Mucosa of rectum (tissue), 2 donors: ENCODE data around the gene ZNF335.

Experiments used
- H3K27ac ChIP-seq, 2 donors: one replicate each; pipeline ENCODE4 v1.7.0; 2013; ENCODE audit warnings: inconsistent platforms in 2 of 2, low read depth in 2 of 2, low read length in 2 of 2
- H3K27me3 ChIP-seq, 2 donors: one replicate each; pipeline ENCODE4 v1.7.0; 2013; ENCODE audit warnings: low read length in 2 of 2; ENCODE audit not compliant: control insufficient read depth in 2 of 2, insufficient read depth in 2 of 2
- H3K36me3 ChIP-seq, 2 donors: one replicate each; pipeline ENCODE4 v1.7.0; 2013; ENCODE audit warnings: low read length in 2 of 2; ENCODE audit not compliant: control insufficient read depth in 2 of 2, insufficient read depth in 2 of 2
- H3K4me1 ChIP-seq, 2 donors: one replicate each; pipeline ENCODE4 v1.7.0; 2013; ENCODE audit warnings: low read length in 2 of 2, mild to moderate bottlenecking in 1 of 2; ENCODE audit not compliant: control insufficient read depth in 2 of 2, insufficient read depth in 2 of 2
- H3K4me3 ChIP-seq, 2 donors: one replicate each; pipeline ENCODE4 v1.7.0; 2013; ENCODE audit warnings: low read length in 2 of 2
- H3K9ac ChIP-seq, 2 donors: one replicate each; pipeline ENCODE4 v1.7.0; 2013; ENCODE audit warnings: low read length in 2 of 2, low read depth in 1 of 2, mild to moderate bottlenecking in 1 of 2
- H3K9me3 ChIP-seq, 2 donors: one replicate each; pipeline ENCODE4 v1.7.0; 2013; ENCODE audit warnings: low read length in 2 of 2; ENCODE audit not compliant: control insufficient read depth in 2 of 2
- donor health status: healthy.
- donor health status: Normal muscosa, but diverticular disease.

Gene ZNF335

DNA sequence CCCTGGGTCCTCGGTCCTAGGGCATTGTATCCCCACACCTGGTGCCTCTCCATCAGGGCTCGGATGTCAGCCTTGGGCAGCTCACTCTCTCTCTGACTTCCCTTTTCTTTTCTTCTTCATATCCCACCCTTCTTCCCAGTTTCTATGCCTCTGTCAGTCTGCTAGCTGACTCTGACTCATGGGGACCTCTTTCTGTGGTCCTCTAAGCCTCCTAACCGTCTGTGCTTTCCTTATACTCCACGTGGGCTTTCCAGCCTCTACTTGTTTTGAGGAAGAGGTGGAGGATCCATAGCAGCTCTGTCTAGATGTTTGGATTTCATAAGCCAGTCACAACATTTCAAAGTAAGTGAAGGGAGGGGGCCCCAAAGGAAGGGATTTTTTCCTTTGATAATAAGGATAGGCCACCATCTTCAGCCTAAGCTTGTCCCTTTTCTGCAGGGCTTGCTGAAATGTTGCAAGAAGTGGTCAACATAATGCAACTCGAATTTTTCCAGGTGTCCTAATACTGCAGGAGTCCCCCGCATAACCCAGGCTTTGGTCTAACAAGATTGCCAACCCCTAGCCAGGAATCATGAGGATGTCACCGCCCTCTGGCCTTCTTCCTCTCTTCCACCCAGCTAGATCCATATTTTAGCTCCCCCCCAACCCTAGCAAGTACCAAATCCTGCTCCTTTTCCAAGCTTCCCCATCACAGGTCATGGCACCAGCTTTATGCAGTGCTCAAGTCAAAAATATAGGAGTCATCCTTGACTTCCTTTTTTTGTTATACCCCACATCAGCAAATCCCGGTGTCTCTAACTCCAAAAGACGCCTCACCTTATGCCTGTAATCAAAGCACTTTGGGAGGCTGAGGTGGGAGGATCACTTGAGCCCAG lies 51.3 kb downstream of the ZNF335 start:
- Histone ChIP-seq H3K27ac (peak overlapping the region in 1 of 2 donors; percentile 63), H3K9ac (no peak overlapping the region)

DNA sequence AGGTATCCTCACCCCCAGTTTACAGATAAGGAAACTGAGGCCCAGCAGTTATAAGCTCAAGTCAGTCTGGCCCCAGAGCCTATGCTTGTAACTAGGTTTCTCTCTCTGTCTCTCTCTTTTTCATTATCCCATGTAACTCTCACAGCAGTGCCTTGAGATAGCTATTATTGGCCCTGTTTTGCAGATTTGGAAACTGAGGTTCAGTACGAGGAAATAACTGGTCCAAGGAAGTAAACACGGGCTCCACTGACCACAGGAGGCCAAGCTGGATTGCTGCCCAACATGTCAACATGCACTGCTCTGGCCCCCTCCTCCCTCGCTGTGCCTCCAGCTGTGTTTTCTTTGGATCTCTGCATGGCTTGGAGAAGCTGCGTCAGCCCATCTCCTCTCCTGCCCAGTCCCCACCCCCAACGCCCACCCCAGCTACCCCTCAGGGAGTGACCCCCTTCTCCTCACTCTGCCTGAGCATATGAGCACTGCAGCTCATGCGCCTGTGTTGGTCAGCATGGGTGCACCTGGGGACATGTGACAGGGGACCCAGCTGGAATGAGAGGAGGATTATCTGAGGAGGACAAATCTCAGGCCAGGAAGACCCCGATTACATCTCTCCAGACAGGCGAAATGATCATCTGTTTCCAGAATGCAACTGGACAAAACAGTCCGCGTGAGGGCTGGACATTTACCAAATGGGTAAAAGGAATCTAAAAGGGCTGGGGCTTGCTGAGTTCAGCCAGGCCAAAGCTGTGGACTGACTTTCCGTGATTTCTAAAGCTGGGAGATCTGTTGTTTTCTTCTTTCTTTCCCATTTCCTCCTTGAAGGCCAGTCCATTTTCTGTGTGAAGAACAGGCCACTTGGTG lies 52.2 kb downstream of the ZNF335 start:
- no peak overlapping the region for H3K4me3 ChIP-seq
- peaks cover 2 to 6% of the 10 kb centered on the region in 2 donors for H3K4me1 ChIP-seq
- H3K27me3 ChIP-seq: no peaks in the 10 kb centered on the region
- H3K9me3 ChIP-seq: no peaks in the 10 kb centered on the region
- H3K36me3 ChIP-seq: no peaks in the 10 kb centered on the region
- H3K27ac ChIP-seq: peak overlapping the region; percentile 59 to 63
- no peak overlapping the region for H3K9ac ChIP-seq

More for the DNA sequence above, 51.3 kb downstream of the ZNF335 start:
- Histone ChIP-seq H3K4me3 (no peak overlapping the region), H3K27me3 (no peaks in the 10 kb centered on the region), H3K9me3 (no peaks in the 10 kb centered on the region), H3K4me1 (peaks cover 2 to 6% of the 10 kb centered on the region in 2 donors), H3K36me3 (no peaks in the 10 kb centered on the region)

GRCh38 chr20:45918779-45919537 lies 53.0 kb downstream of the ZNF335 start:
- H3K4me3 ChIP-seq: no peak overlapping the region
- H3K27me3 ChIP-seq: no peaks in the 10 kb centered on the region
- peak overlapping the region; percentile 59 to 63 for H3K27ac ChIP-seq
- H3K4me1 ChIP-seq: peaks cover 2 to 6% of the 10 kb centered on the region in 2 donors
- H3K36me3 ChIP-seq: no peaks in the 10 kb centered on the region
- no peak overlapping the region for H3K9ac ChIP-seq
- H3K9me3 ChIP-seq: no peaks in the 10 kb centered on the region

GRCh38 chr20:45918182-45918737 lies 53.7 kb downstream of the ZNF335 start:
- H3K4me3 ChIP-seq: peak overlapping the region in 1 of 2 donors; percentile 9
- H3K27ac ChIP-seq: peak overlapping the region; percentile 59 to 63
- no peak overlapping the region for H3K9ac ChIP-seq
- no peaks in the 10 kb centered on the region for H3K36me3 ChIP-seq
- H3K9me3 ChIP-seq: no peaks in the 10 kb centered on the region
- no peaks in the 10 kb centered on the region for H3K27me3 ChIP-seq
- peaks cover 2 to 6% of the 10 kb centered on the region in 2 donors for H3K4me1 ChIP-seq

GRCh38 chr20:45917790-45918141 lies 54.2 kb downstream of the ZNF335 start:
- no peak overlapping the region for H3K4me3 ChIP-seq
- no peaks in the 10 kb centered on the region for H3K9me3 ChIP-seq
- no peak overlapping the region for H3K9ac ChIP-seq
- peaks cover 2 to 6% of the 10 kb centered on the region in 2 donors for H3K4me1 ChIP-seq
- peak overlapping the region; percentile 59 to 63 for H3K27ac ChIP-seq
- no peaks in the 10 kb centered on the region for H3K36me3 ChIP-seq
- no peaks in the 10 kb centered on the region for H3K27me3 ChIP-seq

GRCh38 chr20:45913116-45913515 lies 58.9 kb downstream of the ZNF335 start:
- Histone ChIP-seq H3K4me3 (no peak overlapping the region), H3K9me3 (no peaks in the 10 kb centered on the region), H3K27ac (no peak overlapping the region)

GRCh38 chr20:45912344-45912682 lies 59.7 kb downstream of the ZNF335 start:
- Histone ChIP-seq H3K27ac (peak overlapping the region; percentile 22 to 84), H3K9ac (peak overlapping the region in 1 of 2 donors; percentile 68), H3K4me3 (peak overlapping the region in 1 of 2 donors; percentile 54), H3K4me1 (peaks cover 8 to 11% of the 10 kb centered on the region in 2 donors), H3K36me3 (peaks cover 0 to 3% of the 10 kb centered on the region in 2 donors), H3K27me3 (no peaks in the 10 kb centered on the region), H3K9me3 (no peaks in the 10 kb centered on the region)

More at GRCh38 chr20:45913116-45913515, 58.9 kb downstream of the ZNF335 start:
- Histone ChIP-seq H3K36me3 (peaks cover 0 to under 1% of the 10 kb centered on the region in 2 donors), H3K27me3 (no peaks in the 10 kb centered on the region), H3K9ac (no peak overlapping the region), H3K4me1 (peaks cover 11 to 12% of the 10 kb centered on the region in 2 donors)

DNA sequence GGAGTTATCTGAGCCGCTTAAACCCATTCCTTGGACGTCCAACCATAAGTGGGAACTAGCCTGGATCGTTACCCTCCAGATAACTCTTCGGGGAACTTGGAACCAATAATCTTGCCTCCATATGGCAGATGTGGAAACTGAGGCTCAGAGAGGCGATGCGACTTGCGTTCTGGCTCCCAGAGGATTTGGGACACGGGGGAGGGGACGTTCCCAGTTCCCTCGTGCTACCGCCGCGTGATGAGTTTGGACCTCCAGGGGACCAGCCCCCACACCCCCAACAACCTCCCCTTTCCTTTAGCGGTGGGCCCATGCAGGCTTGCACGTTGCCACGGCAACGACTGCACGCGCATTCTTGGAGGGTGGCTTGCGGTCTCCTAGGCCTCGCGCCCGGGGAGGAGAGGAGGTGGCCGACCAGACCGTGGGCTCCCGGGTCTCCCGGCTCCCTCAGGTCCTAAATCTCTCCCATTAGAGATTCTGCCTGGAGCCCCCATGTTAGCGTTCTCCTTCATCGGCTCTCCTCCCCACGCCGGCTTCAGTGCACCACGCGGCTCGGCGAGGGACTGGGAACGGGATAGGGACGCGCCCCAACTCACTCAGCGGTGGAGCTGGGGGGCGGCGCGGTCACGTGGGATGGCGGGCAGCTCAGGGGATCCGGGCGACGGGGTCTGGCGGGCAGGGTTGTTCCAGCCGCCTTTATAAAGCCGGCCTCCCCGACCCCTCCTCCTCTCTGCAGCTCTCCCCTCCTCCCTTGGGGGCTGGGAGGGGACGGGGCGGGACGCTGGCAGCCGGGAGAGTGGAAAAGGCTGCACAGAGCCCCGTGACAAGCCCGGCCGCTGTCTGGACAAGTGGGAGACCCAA lies 60.3 kb downstream of the ZNF335 start, which contains the start of gene PLTP:
TSS of gene PLTP (minus strand) at position 670 of the 858 bp plus-strand sequence. CDS start 703 bp downstream, outside the sequence.
- H3K27me3 ChIP-seq: no peaks in the 10 kb centered on the region
- no peaks in the 10 kb centered on the region for H3K9me3 ChIP-seq
- H3K9ac ChIP-seq: peak within 1 kb of the TSS; percentile 48 to 68
- H3K4me1 ChIP-seq: peaks cover 8 to 11% of the 10 kb centered on the region in 2 donors
- peak within 1 kb of the TSS; percentile 62 to 70 for H3K4me3 ChIP-seq
- peaks cover 0 to 3% of the 10 kb centered on the region in 2 donors for H3K36me3 ChIP-seq
- H3K27ac ChIP-seq: peak within 1 kb of the TSS; percentile 59 to 84
